ENCODE results near the gene MTHFR.

MTHFR gene

GRCh38 chr1:11797525-11798216 lies 8.1 kb downstream of the MTHFR start:
- DNase-seq (ENCODE audit: low read depth), result no peak

- no peak for DNase-seq (ENCODE audit: low read depth)
Measured at GRCh38 chr1:11796036-11796828, 9.5 kb downstream of the MTHFR start.

DNA sequence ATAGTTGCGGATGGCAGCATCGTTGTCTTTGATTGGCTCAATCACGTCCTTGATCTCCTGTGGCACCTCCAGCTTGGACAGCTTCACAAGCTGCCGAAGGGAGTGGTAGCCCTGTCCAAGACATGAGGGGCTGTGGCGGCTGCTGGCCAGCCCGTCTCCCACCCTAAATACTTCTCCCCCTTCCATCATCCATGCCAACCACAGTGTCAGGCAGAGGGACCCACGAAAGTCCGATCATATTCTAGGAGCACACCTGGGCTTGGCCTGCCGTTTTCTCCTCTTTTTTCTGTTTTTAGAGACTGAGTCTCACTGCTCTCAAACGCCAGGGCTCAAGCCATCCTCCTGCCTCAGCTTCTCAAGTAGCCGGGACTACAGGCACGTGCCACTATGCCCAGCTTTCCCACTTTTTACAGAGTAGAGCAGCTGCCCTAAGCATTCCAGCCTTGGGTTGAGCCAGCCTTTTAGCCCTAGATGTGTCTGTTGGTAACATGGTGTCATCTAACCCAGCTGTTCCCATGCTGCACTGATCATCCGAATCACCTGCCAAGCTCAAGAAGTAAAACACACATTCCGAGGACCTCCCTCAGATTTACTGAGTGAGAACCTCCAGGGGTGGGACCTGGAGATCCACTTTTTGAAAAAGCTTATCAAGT lies 10.4 kb downstream of the MTHFR start:
- no peak for DNase-seq (ENCODE audit: low read depth)

GRCh38 chr1:11794446-11795237 lies 11.1 kb downstream of the MTHFR start:
- DNase-seq (ENCODE audit: low read depth), result no peak

DNA sequence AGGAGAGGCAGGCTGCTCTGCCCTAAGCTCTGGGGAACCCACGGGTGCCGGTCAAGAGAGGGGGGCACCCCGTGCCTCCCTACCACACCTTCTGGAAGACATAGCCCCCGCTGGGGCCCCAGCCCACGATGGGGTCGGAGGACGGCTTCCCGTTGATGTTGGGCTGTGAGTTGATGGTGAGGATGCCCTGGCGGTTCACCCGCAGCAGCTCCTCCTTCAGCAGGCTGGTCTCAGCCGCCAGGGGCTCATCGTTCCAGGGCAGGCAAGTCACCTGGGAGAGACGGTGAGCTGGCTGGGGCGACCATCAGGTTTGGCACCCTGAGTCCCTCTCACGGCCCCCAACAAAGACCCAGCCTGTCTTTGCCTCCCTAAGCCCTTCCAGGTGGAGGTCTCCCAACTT lies 11.9 kb downstream of the MTHFR start:
- DNase-seq (ENCODE audit: low read depth), result no peak

GRCh38 chr1:11792106-11792505 lies 13.7 kb downstream of the MTHFR start:
- no peak for DNase-seq (ENCODE audit: low read depth)

GRCh38 chr1:11790880-11791715 lies 14.7 kb downstream of the MTHFR start:
- peak; percentile 91 for DNase-seq (ENCODE audit: low read depth)

GRCh38 chr1:11790101-11790879 lies 15.5 kb downstream of the MTHFR start:
- no peak for DNase-seq (ENCODE audit: low read depth)

DNA sequence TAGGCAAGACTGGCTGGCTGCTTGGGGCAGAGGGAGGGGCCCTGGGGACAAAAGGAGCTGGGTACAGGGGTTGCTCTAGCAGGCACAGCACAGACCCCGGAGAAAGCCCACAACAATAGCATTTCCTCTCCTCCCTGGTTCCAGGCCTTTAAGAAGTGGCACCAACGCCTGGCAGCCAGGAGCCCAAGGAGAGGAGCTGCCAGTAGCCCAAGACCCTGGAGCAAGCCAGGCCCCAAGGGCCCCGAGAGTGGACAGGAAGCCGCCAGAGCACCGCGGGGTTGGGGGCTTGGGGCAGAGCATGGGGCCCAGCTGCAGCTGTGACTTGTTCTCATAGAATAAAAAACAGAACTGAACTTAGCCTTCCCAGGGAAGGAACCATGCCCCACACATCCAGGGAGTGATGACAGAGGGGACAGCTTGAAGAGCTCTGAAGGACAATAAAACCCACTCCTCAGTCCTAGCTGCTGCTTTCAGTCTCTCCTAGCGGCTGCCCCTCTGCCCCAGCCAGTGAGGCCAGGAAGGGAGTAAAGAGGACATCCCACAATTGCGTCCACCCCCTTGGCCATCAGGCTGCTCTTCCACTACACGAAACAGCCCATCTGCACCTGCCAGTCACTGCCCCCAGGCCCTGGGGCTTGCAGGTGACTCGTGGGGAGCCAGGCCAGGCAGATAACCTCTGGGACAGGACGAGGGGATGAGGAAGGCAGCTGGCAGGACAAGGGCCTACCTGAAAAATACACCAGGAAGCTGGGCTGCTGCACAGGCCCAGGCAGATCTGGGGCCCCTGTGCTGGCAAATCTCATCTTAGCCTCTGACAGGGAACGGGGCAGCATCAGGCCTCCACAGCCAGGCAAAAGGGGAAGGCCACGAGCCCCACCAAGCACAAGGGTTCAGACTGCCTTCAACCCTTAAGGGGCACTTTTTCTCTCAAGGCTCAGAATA lies 16.4 kb downstream of the MTHFR start:
- no peak for DNase-seq (ENCODE audit: low read depth)

- DNase-seq (ENCODE audit: low read depth), result no peak
Measured at GRCh38 chr1:11788549-11789053, 17.2 kb downstream of the MTHFR start.

GRCh38 chr1:11787804-11788436 lies 17.8 kb downstream of the MTHFR start:
- no peak for DNase-seq (ENCODE audit: low read depth)

DNA sequence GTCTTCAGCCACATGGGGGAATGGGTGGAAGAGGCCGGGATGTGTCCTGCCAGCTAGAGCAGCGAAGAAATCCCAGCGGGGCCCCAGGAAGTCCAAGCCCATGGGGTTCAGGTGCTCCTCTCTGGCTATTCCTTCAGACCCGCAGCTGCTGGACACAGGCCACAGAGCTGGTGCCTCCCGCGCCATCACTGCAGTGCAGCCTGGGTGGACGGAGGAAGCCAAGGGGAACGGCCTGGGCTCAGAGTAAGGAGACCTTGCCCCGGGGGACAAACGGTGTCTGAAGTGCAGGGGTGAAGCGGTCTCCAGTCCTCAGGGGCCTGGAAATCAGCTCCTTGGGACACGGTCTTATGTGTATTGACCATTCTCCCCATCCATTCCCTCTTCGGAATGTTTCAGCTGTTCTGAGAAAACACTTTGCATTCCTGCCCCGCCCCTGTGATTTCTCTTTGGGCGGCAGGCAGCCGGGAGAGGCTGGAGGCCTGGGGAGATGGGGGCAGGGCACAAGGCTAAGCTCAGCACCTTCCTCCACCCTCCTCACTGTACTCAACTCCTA lies 18.4 kb downstream of the MTHFR start:
- DNase-seq (ENCODE audit: low read depth), result no peak

GRCh38 chr1:11786168-11786567 lies 19.6 kb downstream of the MTHFR start:
- DNase-seq (ENCODE audit: low read depth), result no peak

DNA sequence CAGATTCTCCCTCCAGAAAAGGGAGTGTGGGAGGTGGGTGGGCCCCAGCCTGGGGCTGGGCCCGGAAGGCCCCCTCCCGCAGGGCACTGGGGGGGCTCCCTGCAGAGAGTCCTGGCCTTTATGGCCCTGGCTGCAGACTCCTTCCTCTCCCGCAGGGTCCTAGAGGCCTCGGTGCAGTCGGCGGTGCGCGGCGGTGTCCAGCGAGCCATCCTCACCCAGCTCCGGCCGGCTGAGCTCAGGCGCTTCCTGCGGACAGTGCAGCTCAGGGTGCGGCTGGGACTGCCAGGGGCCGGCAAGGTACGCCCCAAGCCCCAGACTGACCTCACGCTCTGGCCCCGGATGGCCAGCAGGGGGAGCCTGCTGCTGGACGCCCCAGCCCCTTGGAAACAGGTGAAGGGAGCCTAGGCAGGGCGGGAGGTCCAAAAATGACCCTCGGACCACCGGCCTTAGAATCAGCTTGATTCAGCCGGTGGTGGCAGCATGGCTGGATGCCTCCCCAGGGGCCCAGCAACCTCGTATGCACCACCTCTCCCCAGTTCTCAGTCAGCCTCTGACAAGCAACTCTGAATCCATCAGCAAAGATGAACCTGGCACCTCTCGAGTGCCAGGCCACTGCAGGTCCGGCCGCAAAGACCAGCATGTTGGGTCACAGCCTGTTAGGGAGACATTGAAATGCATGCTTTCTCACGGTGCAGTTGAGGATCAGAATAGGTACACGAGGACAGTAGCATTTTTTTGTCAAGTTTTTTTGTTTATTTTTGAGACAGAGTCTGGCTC lies 20.6 kb downstream of the MTHFR start:
- DNase-seq (ENCODE audit: low read depth), result no peak

- no peak for DNase-seq (ENCODE audit: low read depth)
Measured at GRCh38 chr1:11784256-11784992, 21.3 kb downstream of the MTHFR start.

- no peak for DNase-seq (ENCODE audit: low read depth)
Measured at GRCh38 chr1:11783556-11783955, 22.2 kb downstream of the MTHFR start.

All from GM04504 (cell line).